ENCODE measurements around the gene HEATR5A. TPM values are rescaled to one million over a fixed set of nuclear protein-coding genes. Genes with fewer than 3 reads are reported as not detected.

The HEATR5A gene
- total RNA-seq, 1 experiment from 2014 or later = 12.7 TPM

DNA sequence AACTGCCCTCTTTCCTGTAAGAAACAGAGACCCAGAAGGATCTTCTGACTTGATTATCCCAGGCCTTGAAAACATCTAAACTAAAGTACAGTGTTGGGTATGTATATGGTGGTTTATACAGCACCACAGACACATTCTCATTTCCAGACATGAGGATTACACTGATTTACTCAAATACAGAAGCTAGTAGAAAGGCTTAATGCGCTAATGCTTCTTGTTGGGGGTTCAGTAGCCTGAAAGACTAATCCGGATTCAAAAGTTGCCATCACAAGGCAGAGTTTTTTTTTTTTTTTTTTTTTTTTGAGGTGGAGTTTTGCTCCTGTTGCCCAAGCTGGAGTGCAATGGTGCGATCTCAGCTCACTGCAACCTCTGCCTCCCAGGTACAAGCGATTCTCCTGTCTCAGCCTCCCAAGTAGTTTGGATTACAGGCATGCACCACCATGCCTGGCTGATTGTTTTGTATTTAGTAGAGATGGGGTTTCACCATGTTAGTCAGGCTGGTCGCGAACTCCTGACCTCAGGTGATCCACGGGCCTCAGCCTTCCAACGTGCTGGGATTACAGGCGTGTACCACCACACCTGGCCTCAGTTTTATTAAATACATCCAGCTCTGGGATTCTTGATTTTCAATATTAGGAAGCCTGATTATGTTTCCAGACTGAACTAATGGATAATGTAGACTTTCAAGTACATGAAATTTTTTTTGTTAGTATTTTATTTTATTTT, 166.4 kb downstream of the HEATR5A start:
- TF ChIP-seq, protein P1, sequence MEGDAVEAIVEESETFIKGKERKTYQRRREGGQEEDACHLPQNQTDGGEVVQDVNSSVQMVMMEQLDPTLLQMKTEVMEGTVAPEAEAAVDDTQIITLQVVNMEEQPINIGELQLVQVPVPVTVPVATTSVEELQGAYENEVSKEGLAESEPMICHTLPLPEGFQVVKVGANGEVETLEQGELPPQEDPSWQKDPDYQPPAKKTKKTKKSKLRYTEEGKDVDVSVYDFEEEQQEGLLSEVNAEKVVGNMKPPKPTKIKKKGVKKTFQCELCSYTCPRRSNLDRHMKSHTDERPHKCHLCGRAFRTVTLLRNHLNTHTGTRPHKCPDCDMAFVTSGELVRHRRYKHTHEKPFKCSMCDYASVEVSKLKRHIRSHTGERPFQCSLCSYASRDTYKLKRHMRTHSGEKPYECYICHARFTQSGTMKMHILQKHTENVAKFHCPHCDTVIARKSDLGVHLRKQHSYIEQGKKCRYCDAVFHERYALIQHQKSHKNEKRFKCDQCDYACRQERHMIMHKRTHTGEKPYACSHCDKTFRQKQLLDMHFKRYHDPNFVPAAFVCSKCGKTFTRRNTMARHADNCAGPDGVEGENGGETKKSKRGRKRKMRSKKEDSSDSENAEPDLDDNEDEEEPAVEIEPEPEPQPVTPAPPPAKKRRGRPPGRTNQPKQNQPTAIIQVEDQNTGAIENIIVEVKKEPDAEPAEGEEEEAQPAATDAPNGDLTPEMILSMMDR (conservative IDR thresholded peaks at IDR 0.05; ENCODE audit: low read depth, low read length) = no peak
- TF ChIP-seq EZH2phosphoT487 (IDR thresholded peaks at IDR 0.05; ENCODE audit: borderline replicate concordance, low read length) (no peak), EZH2 (IDR thresholded peaks at IDR 0.05; ENCODE audit: low read length, unreplicated experiment) (no peak)
- no peak overlapping the region for H3K4me3 ChIP-seq (ENCODE audit: low read length)
- peaks cover 6% of the 10 kb centered on the region; the same call in 1 of the 2 replicates for H3K4me1 ChIP-seq (ENCODE audit: insufficient read depth, low read length)
- intact Hi-C loops (cut with micrococcal nuclease) = no loop called here
- H3F3A ChIP-seq (ENCODE audit: low read length, unreplicated experiment) = no peaks in the 10 kb centered on the region
- DNase-seq (no peak), ATAC-seq (no peak)
- H3K9me2 ChIP-seq (replicated peaks; ENCODE audit: low read length) = no peaks in the 10 kb centered on the region
- H3K36me3 ChIP-seq (ENCODE audit: low read depth, low read length) = no peaks in the 10 kb centered on the region
- no peaks in the 10 kb centered on the region for H3K27me3 ChIP-seq (ENCODE audit: low read length)
- H4K20me1 ChIP-seq (ENCODE audit: low read length) = no peaks in the 10 kb centered on the region
- no peaks in the 10 kb centered on the region for H3K79me2 ChIP-seq (ENCODE audit: low read length)
- no peak overlapping the region for H3K9ac ChIP-seq (ENCODE audit: low read length)
- BruUV-seq (replicated peaks) = no TSS peak
- POLR2A ChIA-PET (ENCODE audit: unreplicated experiment) = no interaction called here
- no peak overlapping the region for H3K27ac ChIP-seq (ENCODE audit: low read length)
- no peak overlapping the region for H3K4me2 ChIP-seq (ENCODE audit: low read length)
- no peak overlapping the region for H2AFZ ChIP-seq (ENCODE audit: low read length)
- H3K9me3 ChIP-seq (ENCODE audit: low read length) = no peaks in the 10 kb centered on the region
- CTCF ChIA-PET = no interaction called here

DNA sequence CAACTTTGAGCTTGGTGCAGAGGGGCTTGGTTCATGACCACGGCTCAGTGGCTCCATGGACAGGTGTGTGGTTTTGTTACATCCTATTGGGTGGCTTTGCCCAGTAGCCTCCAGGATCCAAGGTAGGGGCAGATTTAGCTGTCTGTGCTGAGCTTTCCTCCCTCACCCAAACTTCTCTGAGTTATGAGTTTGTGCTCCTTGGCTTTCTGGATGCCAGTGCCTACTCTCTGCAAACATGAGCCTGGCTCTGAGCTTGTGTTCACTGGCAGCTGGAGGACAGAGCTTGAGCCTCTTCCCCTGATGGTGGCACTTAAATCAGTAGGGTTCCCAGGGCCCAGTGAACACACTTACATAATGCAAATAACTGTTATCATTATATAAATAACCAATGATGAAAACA, 167.5 kb downstream of the HEATR5A start:
- no peak for DNase-seq
- Histone ChIP-seq H4K20me1 (ENCODE audit: low read length) (no peaks in the 10 kb centered on the region), H3K27me3 (ENCODE audit: low read length) (no peaks in the 10 kb centered on the region), H3K9ac (ENCODE audit: low read length) (no peak overlapping the region), H3K79me2 (ENCODE audit: low read length) (no peaks in the 10 kb centered on the region), H3K4me1 (ENCODE audit: insufficient read depth, low read length) (peaks cover 6% of the 10 kb centered on the region; the same call in 1 of the 2 replicates), H3K9me2 (replicated peaks; ENCODE audit: low read length) (no peaks in the 10 kb centered on the region), H3F3A (ENCODE audit: low read length, unreplicated experiment) (no peaks in the 10 kb centered on the region), H3K4me2 (ENCODE audit: low read length) (no peak overlapping the region), H3K9me3 (ENCODE audit: low read length) (no peaks in the 10 kb centered on the region), H3K27ac (ENCODE audit: low read length) (no peak overlapping the region), H3K4me3 (ENCODE audit: low read length) (no peak overlapping the region), H3K36me3 (ENCODE audit: low read depth, low read length) (no peaks in the 10 kb centered on the region), H2AFZ (ENCODE audit: low read length) (no peak overlapping the region)
- TF ChIP-seq EZH2phosphoT487 (IDR thresholded peaks at IDR 0.05; ENCODE audit: borderline replicate concordance, low read length) (no peak), EZH2 (IDR thresholded peaks at IDR 0.05; ENCODE audit: low read length, unreplicated experiment) (no peak)
- TF ChIP-seq, protein P1 (conservative IDR thresholded peaks at IDR 0.05; ENCODE audit: low read depth, low read length) = no peak
- ATAC-seq = no peak
- BruUV-seq (replicated peaks) = no TSS peak
- CTCF ChIA-PET = no interaction called here
- intact Hi-C loops (cut with micrococcal nuclease) = no loop called here
- POLR2A ChIA-PET (ENCODE audit: unreplicated experiment) = interaction anchor here (0.6 kb wide), 1 partner anchor 932 kb away, joined by 4 read pairs; no protein-coding TSS in a partner anchor

Data from PC-3 (cell line).